HL-60 (cell line): ENCODE data around the gene ADAMTS3.

Experiments
- CTCF ChIP-seq: IDR thresholded peaks from one replicate; pipeline ENCODE4 v1.5.1; 2011; ENCODE audit warnings: low read length, control low read depth, inconsistent platforms; ENCODE audit not compliant: insufficient read depth
- GABPA ChIP-seq: IDR thresholded peaks from 2 replicates; pipeline ENCODE4 v1.6.1; 2012; ENCODE audit warnings: low read depth
- POLR2AphosphoS5 ChIP-seq: IDR thresholded peaks from 2 replicates; pipeline ENCODE4 v1.6.1; 2012; ENCODE audit warnings: low read depth
- REST ChIP-seq: IDR thresholded peaks from 2 replicates; pipeline ENCODE4 v1.6.1; 2012; ENCODE audit warnings: low read depth; ENCODE audit not compliant: insufficient replicate concordance
- SPI1 ChIP-seq: IDR thresholded peaks from 2 replicates; pipeline ENCODE4 v1.6.1; 2012; ENCODE audit warnings: low read depth, mild to moderate bottlenecking, borderline replicate concordance

- TF ChIP-seq CTCF (no peak), GABPA (no peak), POLR2AphosphoS5 (no peak), REST (no peak), SPI1 (no peak)
These were observed 177.7 kb downstream of the ADAMTS3 start for GRCh38 chr4:72391281-72391680.
